Measurements from ENCODE around the gene SAMD4B. TPM values are rescaled to one million over a fixed set of nuclear protein-coding genes. Genes with fewer than 3 reads are reported as not detected.

SAMD4B gene
- total RNA-seq, 1 donor from 2014 or later = 119 TPM

DNA sequence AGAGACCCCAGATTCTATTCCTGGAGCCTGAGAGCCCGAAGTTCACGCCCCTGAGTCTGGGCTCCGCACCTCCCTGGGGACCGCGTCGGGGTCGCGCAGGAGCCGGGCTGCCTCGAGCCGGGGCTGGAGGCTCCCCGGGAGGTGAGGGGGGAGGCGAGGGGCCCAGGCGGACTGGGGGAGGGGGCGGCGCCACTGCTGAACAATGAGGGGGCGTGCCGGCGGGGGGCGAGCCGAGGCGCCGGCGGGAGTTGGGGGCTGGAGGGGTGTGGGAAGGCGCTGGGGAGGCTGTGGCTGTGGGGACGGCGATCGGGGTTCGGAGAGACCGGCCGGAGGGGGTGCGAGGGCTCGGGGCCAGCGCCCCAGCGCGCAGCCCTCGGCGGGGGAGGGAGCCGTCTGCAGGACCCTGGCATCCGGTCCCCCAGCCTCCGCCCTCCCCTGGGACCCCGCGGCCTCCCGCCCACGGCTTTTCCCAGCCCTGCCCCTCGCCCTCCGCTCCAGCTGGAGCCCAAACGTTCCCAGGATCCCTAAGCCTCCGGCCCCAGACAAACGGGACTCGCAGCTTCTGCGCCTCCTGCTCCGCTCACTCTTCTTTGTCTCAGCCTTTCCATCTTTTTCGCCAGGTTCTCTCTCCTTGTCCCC is 71.2 kb downstream of the SAMD4B start:
- peak; percentile 87 for DNase-seq
- H3K4me1 Mint-ChIP-seq (ENCODE audit: low read depth, unreplicated experiment) = peaks cover 25% of the 10 kb centered on the region
- H3K9me3 Mint-ChIP-seq (ENCODE audit: unreplicated experiment) = peaks cover 28% of the 10 kb centered on the region
- H3K36me3 Mint-ChIP-seq (ENCODE audit: unreplicated experiment) = no peaks in the 10 kb centered on the region
- H3K27me3 Mint-ChIP-seq (ENCODE audit: unreplicated experiment) = peaks cover 21% of the 10 kb centered on the region
- peak overlapping the region; percentile 99 for H3K27ac Mint-ChIP-seq (ENCODE audit: unreplicated experiment)
- TF ChIP-seq CTCF (IDR thresholded peaks at IDR 0.05; ENCODE audit: partially characterized antibody, unreplicated experiment) = no peak
- H3K4me3 Mint-ChIP-seq (ENCODE audit: unreplicated experiment) = peak overlapping the region; percentile 95

DNA sequence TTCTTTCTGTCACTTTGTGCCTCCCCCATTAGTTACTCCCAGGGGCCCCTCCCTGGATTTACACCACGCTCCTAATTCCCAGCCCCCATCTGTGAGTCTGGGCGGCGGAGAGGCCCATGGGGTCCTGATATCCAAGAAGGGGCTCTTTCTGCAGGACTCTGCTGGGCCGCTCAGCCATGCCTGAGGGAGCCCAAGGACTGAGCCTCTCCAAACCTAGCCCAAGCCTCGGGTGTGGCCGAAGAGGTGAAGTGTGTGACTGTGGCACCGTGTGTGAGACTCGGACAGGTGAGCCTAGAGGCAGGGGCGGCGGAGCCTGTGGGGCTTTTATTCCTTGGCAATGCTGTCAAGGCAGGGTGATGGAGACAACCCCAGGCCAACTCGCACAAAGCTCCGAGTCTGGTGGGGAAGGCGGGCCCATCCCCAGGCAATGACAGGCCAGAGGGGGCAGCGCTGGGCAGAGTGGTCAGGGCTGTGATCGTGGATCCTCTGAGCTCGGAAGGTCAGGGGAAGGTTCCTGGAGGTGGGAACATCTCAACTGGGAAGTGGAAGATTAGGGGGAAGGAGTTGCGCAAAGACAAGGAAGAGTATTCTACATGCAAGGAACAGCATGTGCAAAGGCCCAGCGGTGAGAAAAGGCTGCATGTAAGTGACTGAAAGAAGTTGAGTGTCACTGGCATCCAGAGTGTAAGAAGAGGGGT is 71.8 kb downstream of the SAMD4B start:
- Mint-ChIP-seq H3K9me3 (ENCODE audit: unreplicated experiment) (peaks cover 26% of the 10 kb centered on the region), H3K4me1 (ENCODE audit: low read depth, unreplicated experiment) (peaks cover 20% of the 10 kb centered on the region), H3K27ac (ENCODE audit: unreplicated experiment) (peak overlapping the region; percentile 99), H3K27me3 (ENCODE audit: unreplicated experiment) (peaks cover 20% of the 10 kb centered on the region), H3K4me3 (ENCODE audit: unreplicated experiment) (peak overlapping the region; percentile 95), H3K36me3 (ENCODE audit: unreplicated experiment) (no peaks in the 10 kb centered on the region)
- TF ChIP-seq CTCF (IDR thresholded peaks at IDR 0.05; ENCODE audit: partially characterized antibody, unreplicated experiment) = no peak
- DNase-seq = peak; percentile 73

- peak overlapping the region; percentile 48 for H3K27ac Mint-ChIP-seq (ENCODE audit: unreplicated experiment)
- peaks cover 20% of the 10 kb centered on the region for H3K4me1 Mint-ChIP-seq (ENCODE audit: low read depth, unreplicated experiment)
- no peaks in the 10 kb centered on the region for H3K36me3 Mint-ChIP-seq (ENCODE audit: unreplicated experiment)
- H3K27me3 Mint-ChIP-seq (ENCODE audit: unreplicated experiment) = peaks cover 21% of the 10 kb centered on the region
- DNase-seq = no peak
- H3K4me3 Mint-ChIP-seq (ENCODE audit: unreplicated experiment) = peak overlapping the region; percentile 95
- peaks cover 26% of the 10 kb centered on the region for H3K9me3 Mint-ChIP-seq (ENCODE audit: unreplicated experiment)
- no peak for TF ChIP-seq CTCF (IDR thresholded peaks at IDR 0.05; ENCODE audit: partially characterized antibody, unreplicated experiment)
Measured at GRCh38 chr19:39415111-39416046, 73.2 kb downstream of the SAMD4B start.

GRCh38 chr19:39416152-39417120 is 74.2 kb downstream of the SAMD4B start:
- peaks cover 22% of the 10 kb centered on the region for H3K9me3 Mint-ChIP-seq (ENCODE audit: unreplicated experiment)
- H3K4me1 Mint-ChIP-seq (ENCODE audit: low read depth, unreplicated experiment) = peaks cover 13% of the 10 kb centered on the region
- no peaks in the 10 kb centered on the region for H3K36me3 Mint-ChIP-seq (ENCODE audit: unreplicated experiment)
- peak; percentile 28 for DNase-seq
- H3K27me3 Mint-ChIP-seq (ENCODE audit: unreplicated experiment) = peaks cover 19% of the 10 kb centered on the region
- TF ChIP-seq CTCF (IDR thresholded peaks at IDR 0.05; ENCODE audit: partially characterized antibody, unreplicated experiment) = no peak
- H3K27ac Mint-ChIP-seq (ENCODE audit: unreplicated experiment) = no peak overlapping the region
- peak overlapping the region; percentile 38 for H3K4me3 Mint-ChIP-seq (ENCODE audit: unreplicated experiment)

All from glutamatergic neuron (in vitro differentiated cells).